Right cardiac atrium (tissue), 5 donors: ENCODE measurements around the gene RFFL. TPM values are rescaled to one million over a fixed set of nuclear protein-coding genes. Genes with fewer than 3 reads are reported as not detected.

Experiments used
- ATAC-seq, 2 donors: fragments of 200-7000 bp; cut with Tn5 transposase; one replicate each; pipeline versions ENCODE4 v1.8.0 to v1.9.1; 2020; ENCODE audit warnings: moderate library complexity in 2 of 2, mild to moderate bottlenecking in 1 of 2
- DNase-seq, 3 donors: peaks; one replicate each; pipeline ENCODE4 v3.0.0-alpha.2; 2020
- H3K27ac ChIP-seq: one replicate; pipeline ENCODE4 v1.5.1; 2013; ENCODE audit warnings: mild to moderate bottlenecking, low read length, control low read depth, moderate library complexity
- H3K27me3 ChIP-seq: one replicate; pipeline ENCODE4 v1.6.1; 2013; ENCODE audit not compliant: control insufficient read depth, insufficient read depth
- H3K4me1 ChIP-seq: one replicate; pipeline ENCODE4 v1.6.1; 2013; ENCODE audit warnings: low read length; ENCODE audit not compliant: control insufficient read depth, insufficient read depth
- H3K4me3 ChIP-seq: one replicate; pipeline ENCODE4 v1.5.1; 2013; ENCODE audit warnings: low read length, control low read depth
- H3K9me3 ChIP-seq: one replicate; pipeline ENCODE4 v1.6.1; 2013; ENCODE audit warnings: low read length; ENCODE audit not compliant: control insufficient read depth
- WGBS: extraction: QIAGEN DNeasy Blood & Tissue Kit; methylation state at CpG from one replicate; pipeline ENCODE4 v1.1.7; 2013; 5-methylcytosine and 5-hydroxymethylcytosine counted together
- intact Hi-C, 4 donors: fragments of 100-400 bp; cut with DNase I; formaldehyde crosslinking; loops; one replicate each; pipeline versions ENCODE4 v1.11.0 to v1.14.0; 2022 to 2023
- polyA plus RNA-seq: library from polyadenylated mRNA; stranded (reverse); fragments of 200-250 nt; gene quantifications from one replicate; pipeline ENCODE4 v1.2.3, GENCODE V29; 2013
- total RNA-seq, 4 donors: library from RNA; stranded (reverse); fragmentation: NEBNext Ultra II Directional; extraction: Animal tissue kit (Norgen Biotek cat#: 25700); gene quantifications; one replicate each; pipeline ENCODE4 v1.2.1, GENCODE V29; 2021
- donor health status: healthy with polysubstance abuse.
- donor health status: DM: no; HTN: yes; CAD: no.
- donor health status: DM: no; HTN: no; CAD: no.
- donor health status: DM: no; HTN: yes; CAD: no; lungs with severe emphysema.
- donor health status: DM: yes; HTN: yes; CAD: no.

RFFL gene
- total and polyA plus RNA-seq, 5 donors = 5.7 to 20.0 (median 18.0) TPM

GRCh38 chr17:35021520-35022380, 41.8 kb downstream of the RFFL start:
- H3K27me3 ChIP-seq = no peaks in the 10 kb centered on the region

GRCh38 chr17:35019386-35020179, 43.9 kb downstream of the RFFL start:
- Histone ChIP-seq H3K4me3 (no peak overlapping the region), H3K27ac (no peak overlapping the region), H3K9me3 (no peaks in the 10 kb centered on the region), H3K27me3 (no peaks in the 10 kb centered on the region), H3K4me1 (peaks cover 11% of the 10 kb centered on the region)
- intact Hi-C loops = no loop called here
- DNase-seq = no peak
- no peak for ATAC-seq
- 97% methylated on average over 6 of the region's 6 CpGs for WGBS

More at GRCh38 chr17:35021520-35022380, 41.8 kb downstream of the RFFL start:
- intact Hi-C loops = no loop called here
- peaks cover 11% of the 10 kb centered on the region for H3K4me1 ChIP-seq
- no peaks in the 10 kb centered on the region for H3K9me3 ChIP-seq
- H3K4me3 ChIP-seq = no peak overlapping the region
- ATAC-seq (no peak), DNase-seq (no peak)
- 87% methylated on average over 11 of the region's 11 CpGs for WGBS
- H3K27ac ChIP-seq = no peak overlapping the region

- ATAC-seq (no peak), DNase-seq (no peak)
- no peak overlapping the region for H3K4me3 ChIP-seq
- H3K27ac ChIP-seq = no peak overlapping the region
- intact Hi-C loops = no loop called here
- H3K27me3 ChIP-seq = no peaks in the 10 kb centered on the region
- peaks cover 11% of the 10 kb centered on the region for H3K4me1 ChIP-seq
- H3K9me3 ChIP-seq = no peaks in the 10 kb centered on the region
- WGBS = 91% methylated on average over 2 of the region's 2 CpGs
These were observed 44.7 kb downstream of the RFFL start for GRCh38 chr17:35018814-35019213.

DNA sequence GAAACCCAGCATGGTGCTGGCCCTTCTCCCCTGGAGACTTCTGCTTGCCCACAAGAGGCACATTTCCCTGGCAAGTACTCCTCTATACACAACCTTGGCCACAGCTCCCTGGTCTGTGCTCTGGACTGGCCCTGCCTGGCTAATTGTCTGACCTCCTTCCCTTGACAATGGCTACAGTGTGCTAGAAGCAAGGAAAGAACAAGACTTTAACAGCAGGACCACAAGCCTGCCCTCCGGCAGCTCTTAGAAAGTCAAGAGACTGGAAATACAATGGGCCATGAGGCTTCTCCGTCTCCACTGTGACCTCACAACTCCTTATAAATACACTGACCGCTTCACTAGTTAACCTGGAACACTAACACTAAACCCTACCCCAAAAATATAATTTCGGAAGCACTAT, 46.5 kb downstream of the RFFL start:
- no peak for DNase-seq
- Histone ChIP-seq H3K4me3 (no peak overlapping the region), H3K9me3 (no peaks in the 10 kb centered on the region), H3K4me1 (peaks cover 9% of the 10 kb centered on the region), H3K27ac (no peak overlapping the region), H3K27me3 (no peaks in the 10 kb centered on the region)
- intact Hi-C loops = no loop called here
- ATAC-seq = no peak
- 92% methylated on average over 4 of the region's 4 CpGs for whole genome bisulfite sequencing

DNA sequence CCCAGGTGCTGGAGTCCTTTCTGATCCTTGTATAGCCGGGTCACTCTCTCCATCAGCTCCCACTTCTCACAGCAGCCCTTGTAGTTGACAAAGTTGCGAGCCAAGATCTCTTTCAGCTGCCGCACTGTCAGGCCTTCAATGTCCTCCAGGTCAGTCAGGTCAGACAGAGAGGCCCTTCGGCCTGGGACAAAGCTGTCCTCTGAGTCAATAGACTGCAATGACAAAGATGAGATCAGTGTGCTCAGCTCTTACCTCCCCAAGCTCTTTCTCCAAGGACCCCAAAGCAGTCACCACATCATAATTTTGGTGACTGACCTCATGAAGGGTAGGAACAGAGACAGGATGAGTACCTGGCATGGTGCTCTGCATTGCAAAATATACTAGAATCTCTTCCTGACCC, 47.1 kb downstream of the RFFL start:
- ATAC-seq = no peak

DNA sequence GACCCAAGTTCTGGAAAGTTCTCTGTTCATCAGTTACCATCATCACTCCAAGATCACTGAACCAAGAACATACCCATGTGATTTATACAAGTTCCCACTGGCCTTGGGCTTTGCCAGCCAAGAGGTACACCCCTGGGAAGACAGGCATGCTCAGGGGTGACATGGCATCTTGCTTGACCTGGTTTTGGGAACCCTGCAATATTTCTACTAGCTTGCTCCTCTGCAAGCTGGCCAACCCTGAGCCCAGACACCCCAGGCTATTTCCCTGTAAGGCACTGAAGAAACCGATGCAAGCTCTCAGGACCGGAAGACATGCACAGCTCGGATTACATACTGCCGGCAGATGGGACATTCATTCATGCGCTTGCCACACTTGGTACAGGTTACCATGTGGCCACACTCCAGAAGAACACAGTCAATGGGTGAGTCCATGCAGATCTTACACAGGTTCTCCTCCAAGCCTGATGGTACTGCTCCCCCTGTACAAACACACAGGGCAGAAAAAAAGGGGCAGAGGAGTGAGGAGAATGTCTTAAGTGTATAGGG, 51.8 kb downstream of the RFFL start:
- Histone ChIP-seq H3K27ac (no peak overlapping the region), H3K4me1 (no peaks in the 10 kb centered on the region), H3K4me3 (no peak overlapping the region), H3K9me3 (no peaks in the 10 kb centered on the region), H3K27me3 (no peaks in the 10 kb centered on the region)
- ATAC-seq = no peak
- intact Hi-C loops = no loop called here
- 77% methylated on average over 5 of the region's 5 CpGs for WGBS
- no peak for DNase-seq

More for the DNA sequence above, 47.1 kb downstream of the RFFL start:
- intact Hi-C loops = no loop called here
- Histone ChIP-seq H3K4me1 (peaks cover 5% of the 10 kb centered on the region), H3K9me3 (no peaks in the 10 kb centered on the region), H3K27me3 (no peaks in the 10 kb centered on the region), H3K27ac (no peak overlapping the region), H3K4me3 (no peak overlapping the region)
- DNase-seq = no peak
- 92% methylated on average over 4 of the region's 4 CpGs for WGBS

- Histone ChIP-seq H3K27ac (no peak overlapping the region), H3K4me3 (no peak overlapping the region), H3K9me3 (no peaks in the 10 kb centered on the region), H3K27me3 (no peaks in the 10 kb centered on the region), H3K4me1 (no peaks in the 10 kb centered on the region)
- DNase-seq = no peak
- no peak for ATAC-seq
- WGBS = 76% methylated on average over 3 of the region's 3 CpGs
- intact Hi-C loops = no loop called here
These were observed 53.4 kb downstream of the RFFL start for GRCh38 chr17:35010093-35010492.

DNA sequence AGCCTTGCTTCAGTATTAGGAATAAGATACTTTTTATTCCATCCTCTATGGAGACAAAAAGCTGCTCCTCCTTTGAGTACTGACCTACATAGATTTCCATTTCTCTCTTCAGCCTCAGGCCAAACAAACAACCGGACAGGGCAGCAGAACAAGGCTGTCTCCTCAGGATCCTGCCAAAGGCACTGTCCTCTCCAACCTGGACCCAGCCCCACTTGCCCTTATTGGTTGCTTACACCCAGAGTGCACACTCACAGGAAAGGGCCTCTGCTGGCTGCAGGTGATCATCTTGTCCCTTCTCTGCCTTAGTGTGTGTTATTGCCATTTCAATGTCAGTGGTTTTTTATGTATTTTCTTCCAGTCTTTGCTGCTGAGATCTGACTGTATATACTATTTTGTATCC, 56.5 kb downstream of the RFFL start:
- intact Hi-C loops = loop anchor here in 1 of 4 donors (10.0 kb wide), 1 partner anchor 58 kb away; the partner anchor contains the start of gene RFFL
- DNase-seq (no peak), ATAC-seq (no peak)
- WGBS = 67% methylated on average over 1 of the region's 1 CpG
- no peaks in the 10 kb centered on the region for H3K27me3 ChIP-seq
- H3K4me3 ChIP-seq = no peak overlapping the region
- H3K9me3 ChIP-seq = no peaks in the 10 kb centered on the region
- no peaks in the 10 kb centered on the region for H3K4me1 ChIP-seq
- H3K27ac ChIP-seq = no peak overlapping the region

DNA sequence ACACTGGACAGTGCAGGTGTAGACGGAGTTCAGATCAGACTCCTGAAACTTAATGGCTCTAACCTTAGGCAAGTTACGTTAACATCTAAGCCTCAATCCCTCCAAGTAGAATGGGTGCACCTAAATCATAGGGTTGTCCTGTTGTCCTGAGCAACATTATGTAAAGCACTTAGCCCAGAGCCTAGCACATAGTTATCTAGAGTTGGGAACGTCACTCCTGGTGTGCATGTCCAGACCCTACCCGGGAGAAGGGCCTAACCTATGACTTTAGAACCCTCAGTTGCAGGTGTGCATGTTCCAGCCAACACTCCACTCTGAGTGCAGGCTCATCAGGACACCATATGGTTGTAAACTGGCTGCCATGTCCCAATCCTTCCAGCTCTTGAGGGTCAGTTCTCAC, 57.2 kb downstream of the RFFL start:
- intact Hi-C loops = loop anchor here in 1 of 4 donors (10.0 kb wide), 1 partner anchor 58 kb away; the partner anchor contains the start of gene RFFL
- 89% methylated on average over 4 of the region's 4 CpGs for WGBS
- Histone ChIP-seq H3K4me1 (no peaks in the 10 kb centered on the region), H3K27me3 (no peaks in the 10 kb centered on the region), H3K27ac (no peak overlapping the region), H3K4me3 (no peak overlapping the region), H3K9me3 (no peaks in the 10 kb centered on the region)
- DNase-seq = no peak
- ATAC-seq = no peak

- Histone ChIP-seq H3K4me1 (no peaks in the 10 kb centered on the region), H3K27ac (no peak overlapping the region), H3K9me3 (no peaks in the 10 kb centered on the region), H3K27me3 (no peaks in the 10 kb centered on the region), H3K4me3 (no peak overlapping the region)
- WGBS = 93% methylated on average over 4 of the region's 4 CpGs
- intact Hi-C loops = loop anchor here in 1 of 4 donors (10.0 kb wide), 1 partner anchor 61 kb away; the partner anchor contains the start of gene RFFL
- DNase-seq (no peak), ATAC-seq (no peak)
These were observed 59.7 kb downstream of the RFFL start for GRCh38 chr17:35003778-35004177.
